K562 (cell line): Measurements from ENCODE around the gene ERMARD. TPM values are rescaled to one million over a fixed set of nuclear protein-coding genes. Genes with fewer than 3 reads are reported as not detected.

ENCODE experiments used
- CCAR2 ChIP-seq: fragments of 200-400 bp; formaldehyde crosslinking; IDR thresholded peaks from 2 replicates; pipeline ENCODE4 v1.6.1; 2017; ENCODE audit warnings: mild to moderate bottlenecking, low read depth, low read length
- EGR1 ChIP-seq: fragments of 450-650 bp; conservative IDR thresholded peaks from 2 replicates; pipeline ENCODE4 v1.6.1; 2017; ENCODE audit warnings: mild to moderate bottlenecking
- EZH2 ChIP-seq: IDR thresholded peaks from 2 replicates; pipeline ENCODE4 v1.6.1; 2012; ENCODE audit warnings: low read depth, mild to moderate bottlenecking, inconsistent platforms, low read length, borderline replicate concordance
- GATAD2B ChIP-seq: fragments of 450-650 bp; IDR thresholded peaks from 2 replicates; pipeline ENCODE4 v1.6.1; 2017; ENCODE audit warnings: mild to moderate bottlenecking, borderline replicate concordance
- PHF20 ChIP-seq: fragments of 450-650 bp; IDR thresholded peaks from 2 replicates; pipeline ENCODE4 v1.6.1; 2018; ENCODE audit not compliant: partially characterized antibody
- RBM25 ChIP-seq: fragments of 200-400 bp; formaldehyde crosslinking; IDR thresholded peaks from 2 replicates; pipeline ENCODE4 v1.6.1; 2018; ENCODE audit warnings: low read length, low read depth, moderate library complexity; ENCODE audit not compliant: severe bottlenecking
- TFE3 ChIP-seq: fragments of 450-650 bp; formaldehyde crosslinking; IDR thresholded peaks from 2 replicates; pipeline ENCODE4 v1.4.0; 2020; ENCODE audit warnings: mild to moderate bottlenecking, mixed read lengths
- ZNF253 ChIP-seq: fragments of 250-450 bp; sonication (Bioruptor Pico); conservative IDR thresholded peaks from 2 replicates; pipeline ENCODE4 v1.6.1; 2021; ENCODE audit warnings: mild to moderate bottlenecking
- ZNF584 ChIP-seq: fragments of 200-800 bp; sonication (Bioruptor generic); IDR thresholded peaks from 2 replicates; pipeline ENCODE4 v1.6.1; 2016; ENCODE audit warnings: low read depth, mild to moderate bottlenecking, missing genetic modification characterization, missing compliant biosample characterization
- polyA plus RNA-seq, 8 experiments: library from polyadenylated mRNA; depleted of rRNA in 4 of 8; stranded (reverse) in 5 of 8; unstranded in 3 of 8; fragments of >200 nt; fragmentation: Nextera tagmentation in 2 of 8; fragmentation: Illumina TruSeq in 1 of 8; extraction: Ambion mirVana in 2 of 8; extraction: Trizol in 1 of 8; gene quantifications; 2 replicates each; pipeline versions ENCODE4 v1.2.1 to v1.2.3, GENCODE V29; 2011 to 2014; ENCODE audit warnings: inconsistent platforms in 1 of 8, missing spikeins in 1 of 8
- total RNA-seq, 7 experiments: library from RNA; depleted of rRNA in 6 of 7; stranded (reverse); fragments of >200 nt in 6 of 7; fragmentation: Illumina TruSeq in 2 of 7; extraction: Trizol in 2 of 7; gene quantifications; 2 replicates each; pipeline versions ENCODE4 v1.2.1 to v1.2.3, GENCODE V29; 2011 to 2021; ENCODE audit warnings: low replicate concordance in 1 of 7
- TF ChIP-seq, protein P1 (sequence below): sonication (generic); formaldehyde crosslinking; IDR thresholded peaks from 2 replicates; pipeline ENCODE4 v1.8.1; 2023; ENCODE audit warnings: missing genetic modification reagents, mild to moderate bottlenecking, borderline replicate concordance

The ERMARD gene
- total and polyA plus RNA-seq, 9 of the 15 experiments (the other 6 are each of a cell fraction or from before 2014, with no cell fraction given): 14.5 to 68.6 (median 27.7) TPM

- TF ChIP-seq, protein P1, sequence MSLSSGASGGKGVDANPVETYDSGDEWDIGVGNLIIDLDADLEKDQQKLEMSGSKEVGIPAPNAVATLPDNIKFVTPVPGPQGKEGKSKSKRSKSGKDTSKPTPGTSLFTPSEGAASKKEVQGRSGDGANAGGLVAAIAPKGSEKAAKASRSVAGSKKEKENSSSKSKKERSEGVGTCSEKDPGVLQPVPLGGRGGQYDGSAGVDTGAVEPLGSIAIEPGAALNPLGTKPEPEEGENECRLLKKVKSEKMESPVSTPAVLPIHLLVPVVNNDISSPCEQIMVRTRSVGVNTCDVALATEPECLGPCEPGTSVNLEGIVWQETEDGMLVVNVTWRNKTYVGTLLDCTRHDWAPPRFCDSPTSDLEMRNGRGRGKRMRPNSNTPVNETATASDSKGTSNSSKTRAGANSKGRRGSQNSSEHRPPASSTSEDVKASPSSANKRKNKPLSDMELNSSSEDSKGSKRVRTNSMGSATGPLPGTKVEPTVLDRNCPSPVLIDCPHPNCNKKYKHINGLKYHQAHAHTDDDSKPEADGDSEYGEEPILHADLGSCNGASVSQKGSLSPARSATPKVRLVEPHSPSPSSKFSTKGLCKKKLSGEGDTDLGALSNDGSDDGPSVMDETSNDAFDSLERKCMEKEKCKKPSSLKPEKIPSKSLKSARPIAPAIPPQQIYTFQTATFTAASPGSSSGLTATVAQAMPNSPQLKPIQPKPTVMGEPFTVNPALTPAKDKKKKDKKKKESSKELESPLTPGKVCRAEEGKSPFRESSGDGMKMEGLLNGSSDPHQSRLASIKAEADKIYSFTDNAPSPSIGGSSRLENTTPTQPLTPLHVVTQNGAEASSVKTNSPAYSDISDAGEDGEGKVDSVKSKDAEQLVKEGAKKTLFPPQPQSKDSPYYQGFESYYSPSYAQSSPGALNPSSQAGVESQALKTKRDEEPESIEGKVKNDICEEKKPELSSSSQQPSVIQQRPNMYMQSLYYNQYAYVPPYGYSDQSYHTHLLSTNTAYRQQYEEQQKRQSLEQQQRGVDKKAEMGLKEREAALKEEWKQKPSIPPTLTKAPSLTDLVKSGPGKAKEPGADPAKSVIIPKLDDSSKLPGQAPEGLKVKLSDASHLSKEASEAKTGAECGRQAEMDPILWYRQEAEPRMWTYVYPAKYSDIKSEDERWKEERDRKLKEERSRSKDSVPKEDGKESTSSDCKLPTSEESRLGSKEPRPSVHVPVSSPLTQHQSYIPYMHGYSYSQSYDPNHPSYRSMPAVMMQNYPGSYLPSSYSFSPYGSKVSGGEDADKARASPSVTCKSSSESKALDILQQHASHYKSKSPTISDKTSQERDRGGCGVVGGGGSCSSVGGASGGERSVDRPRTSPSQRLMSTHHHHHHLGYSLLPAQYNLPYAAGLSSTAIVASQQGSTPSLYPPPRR (CRISPR knock-in tag): no peak
- TF ChIP-seq GATAD2B (no peak), CCAR2 (no peak), PHF20 (no peak), ZNF253 (CRISPR knock-in tag) (no peak), ZNF584 (no peak), RBM25 (no peak), EGR1 (no peak), EZH2 (no peak), TFE3 (no peak)
- TF ChIP-seq, all 486 proteins: peak for 0
Observed at GRCh38 chr6:169777896-169778295, 26.5 kb downstream of the ERMARD start (continued).
